Fibroblast of lung (primary cell): ENCODE measurements around the gene TBC1D8.

Source experiments
- EZH2 ChIP-seq: IDR thresholded peaks from 2 replicates; pipeline ENCODE4 v1.5.1; 2012; ENCODE audit warnings: low read length, control low read depth, mild to moderate bottlenecking; ENCODE audit errors: missing control alignments
- TF ChIP-seq, protein P1 (sequence below), 2 donors: IDR thresholded peaks in 1 of 2; conservative IDR thresholded peaks in 1 of 2; 1 replicate in 1 of 2; 2 replicates in 1 of 2; pipeline ENCODE4 v1.5.1; 2011 to 2012; ENCODE audit warnings: low read length in 2 of 2, control low read depth in 1 of 2, inconsistent platforms in 1 of 2, low read depth in 1 of 2, mild to moderate bottlenecking in 1 of 2

DNA sequence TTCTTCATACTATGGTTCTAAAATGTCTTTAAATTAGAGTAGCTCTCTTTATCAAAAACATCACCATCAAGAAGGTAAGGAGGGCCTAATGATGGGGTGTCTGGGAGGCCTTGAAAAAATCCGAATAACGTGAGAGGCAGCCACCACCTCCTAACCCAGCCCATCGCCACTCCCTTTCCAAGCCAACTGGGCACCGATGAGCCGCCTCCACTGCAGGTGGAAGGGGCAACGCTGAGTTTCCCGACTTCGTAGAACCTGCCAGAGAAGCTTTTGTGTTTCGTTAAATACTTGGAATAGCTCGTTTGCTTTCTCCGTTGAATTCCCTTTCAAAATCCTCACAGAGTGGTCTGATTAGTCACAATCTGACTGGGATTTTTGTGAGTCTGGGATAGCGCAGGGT lies 171.1 kb downstream of the TBC1D8 start:
- TF ChIP-seq, protein P1, sequence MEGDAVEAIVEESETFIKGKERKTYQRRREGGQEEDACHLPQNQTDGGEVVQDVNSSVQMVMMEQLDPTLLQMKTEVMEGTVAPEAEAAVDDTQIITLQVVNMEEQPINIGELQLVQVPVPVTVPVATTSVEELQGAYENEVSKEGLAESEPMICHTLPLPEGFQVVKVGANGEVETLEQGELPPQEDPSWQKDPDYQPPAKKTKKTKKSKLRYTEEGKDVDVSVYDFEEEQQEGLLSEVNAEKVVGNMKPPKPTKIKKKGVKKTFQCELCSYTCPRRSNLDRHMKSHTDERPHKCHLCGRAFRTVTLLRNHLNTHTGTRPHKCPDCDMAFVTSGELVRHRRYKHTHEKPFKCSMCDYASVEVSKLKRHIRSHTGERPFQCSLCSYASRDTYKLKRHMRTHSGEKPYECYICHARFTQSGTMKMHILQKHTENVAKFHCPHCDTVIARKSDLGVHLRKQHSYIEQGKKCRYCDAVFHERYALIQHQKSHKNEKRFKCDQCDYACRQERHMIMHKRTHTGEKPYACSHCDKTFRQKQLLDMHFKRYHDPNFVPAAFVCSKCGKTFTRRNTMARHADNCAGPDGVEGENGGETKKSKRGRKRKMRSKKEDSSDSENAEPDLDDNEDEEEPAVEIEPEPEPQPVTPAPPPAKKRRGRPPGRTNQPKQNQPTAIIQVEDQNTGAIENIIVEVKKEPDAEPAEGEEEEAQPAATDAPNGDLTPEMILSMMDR (conservative IDR thresholded peaks at IDR 0.05 in 1 of 2, IDR thresholded peaks at IDR 0.05 in 1 of 2; ENCODE audit: low read depth in 1 of 2, low read length in 2 of 2): no peak
- no peak for TF ChIP-seq EZH2
